ENCODE measurements around the gene FKTN.

Gene FKTN

DNA sequence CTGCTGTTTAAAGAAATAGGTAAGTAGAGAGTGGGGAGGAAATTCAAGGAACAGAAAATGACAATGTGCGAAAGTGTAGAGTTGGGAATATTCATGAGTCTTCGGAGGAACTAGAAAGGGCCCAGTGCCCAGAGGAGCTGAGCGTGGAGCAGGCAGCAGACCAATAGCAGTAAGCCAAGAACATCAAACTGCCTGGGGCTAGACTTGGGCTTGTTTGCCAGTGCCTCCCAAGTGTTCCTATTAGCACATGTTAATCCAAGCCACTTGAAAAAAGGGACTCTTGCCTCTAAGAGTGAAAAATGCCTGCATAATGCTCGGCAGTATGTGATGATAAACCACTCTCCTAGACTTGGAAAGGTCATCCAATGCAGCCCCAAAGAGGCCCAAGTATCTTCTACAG is 103.1 kb downstream of the FKTN start:
- TF ChIP-seq FOXP2 (optimal IDR thresholded peaks at IDR 0.05; ENCODE audit: borderline replicate concordance, extremely low read depth, extremely low read length, insufficient read depth), result no peak
- no peak for TF ChIP-seq TAF1 (IDR thresholded peaks at IDR 0.05; ENCODE audit: borderline replicate concordance, insufficient read depth, low read length)
- TF ChIP-seq SIN3A (IDR thresholded peaks at IDR 0.05; ENCODE audit: borderline replicate concordance, insufficient read depth, low read length), result no peak
- no peak for TF ChIP-seq POLR2AphosphoS5 (IDR thresholded peaks at IDR 0.05; ENCODE audit: low read depth, low read length)

DNA sequence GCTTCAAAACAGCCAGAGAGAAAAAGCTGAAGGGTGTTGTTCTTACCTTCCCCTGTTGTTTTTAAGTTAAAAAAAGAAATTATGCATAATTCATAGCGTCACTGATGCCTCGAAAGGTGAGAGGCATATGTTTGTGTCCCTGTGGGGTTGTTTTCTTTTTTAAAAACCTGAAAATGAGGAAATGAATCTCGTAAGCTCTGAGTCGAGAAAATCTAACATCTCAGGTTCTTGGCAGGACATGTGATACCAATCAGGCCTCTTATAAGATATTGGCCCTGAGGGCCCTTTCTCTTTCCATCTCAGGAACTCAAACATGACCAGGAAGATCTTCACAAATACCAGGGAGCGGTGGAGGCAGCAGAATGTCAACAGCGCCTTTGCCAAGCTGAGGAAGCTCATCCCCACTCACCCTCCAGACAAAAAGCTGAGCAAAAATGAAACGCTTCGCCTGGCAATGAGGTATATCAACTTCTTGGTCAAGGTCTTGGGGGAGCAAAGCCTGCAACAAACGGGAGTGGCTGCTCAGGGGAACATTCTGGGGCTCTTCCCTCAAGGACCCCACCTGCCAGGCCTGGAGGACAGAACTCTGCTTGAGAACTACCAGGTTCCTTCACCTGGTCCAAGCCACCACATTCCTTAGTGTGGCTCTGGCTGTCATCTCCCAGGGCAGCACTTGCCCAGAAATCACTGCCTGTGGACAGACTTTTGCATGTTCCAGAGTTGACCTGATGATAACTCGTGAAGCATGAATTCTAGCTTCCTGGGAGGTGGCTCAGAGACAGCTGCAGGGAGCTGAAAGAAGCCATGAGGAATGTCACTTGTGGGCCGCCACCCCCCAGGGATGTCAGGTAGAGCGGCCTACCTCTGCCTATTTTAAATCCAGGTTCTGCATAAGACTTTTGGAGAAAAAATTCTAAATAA is 104.5 kb downstream of the FKTN start, which contains the start of gene TAL2:
Gene TAL2 (plus strand): TSS at position 274 of the 921 bp plus-strand sequence. CDS start 40 bp downstream, at position 314.
- no peak for TF ChIP-seq SIN3A (IDR thresholded peaks at IDR 0.05; ENCODE audit: borderline replicate concordance, insufficient read depth, low read length)
- TF ChIP-seq, protein P1, sequence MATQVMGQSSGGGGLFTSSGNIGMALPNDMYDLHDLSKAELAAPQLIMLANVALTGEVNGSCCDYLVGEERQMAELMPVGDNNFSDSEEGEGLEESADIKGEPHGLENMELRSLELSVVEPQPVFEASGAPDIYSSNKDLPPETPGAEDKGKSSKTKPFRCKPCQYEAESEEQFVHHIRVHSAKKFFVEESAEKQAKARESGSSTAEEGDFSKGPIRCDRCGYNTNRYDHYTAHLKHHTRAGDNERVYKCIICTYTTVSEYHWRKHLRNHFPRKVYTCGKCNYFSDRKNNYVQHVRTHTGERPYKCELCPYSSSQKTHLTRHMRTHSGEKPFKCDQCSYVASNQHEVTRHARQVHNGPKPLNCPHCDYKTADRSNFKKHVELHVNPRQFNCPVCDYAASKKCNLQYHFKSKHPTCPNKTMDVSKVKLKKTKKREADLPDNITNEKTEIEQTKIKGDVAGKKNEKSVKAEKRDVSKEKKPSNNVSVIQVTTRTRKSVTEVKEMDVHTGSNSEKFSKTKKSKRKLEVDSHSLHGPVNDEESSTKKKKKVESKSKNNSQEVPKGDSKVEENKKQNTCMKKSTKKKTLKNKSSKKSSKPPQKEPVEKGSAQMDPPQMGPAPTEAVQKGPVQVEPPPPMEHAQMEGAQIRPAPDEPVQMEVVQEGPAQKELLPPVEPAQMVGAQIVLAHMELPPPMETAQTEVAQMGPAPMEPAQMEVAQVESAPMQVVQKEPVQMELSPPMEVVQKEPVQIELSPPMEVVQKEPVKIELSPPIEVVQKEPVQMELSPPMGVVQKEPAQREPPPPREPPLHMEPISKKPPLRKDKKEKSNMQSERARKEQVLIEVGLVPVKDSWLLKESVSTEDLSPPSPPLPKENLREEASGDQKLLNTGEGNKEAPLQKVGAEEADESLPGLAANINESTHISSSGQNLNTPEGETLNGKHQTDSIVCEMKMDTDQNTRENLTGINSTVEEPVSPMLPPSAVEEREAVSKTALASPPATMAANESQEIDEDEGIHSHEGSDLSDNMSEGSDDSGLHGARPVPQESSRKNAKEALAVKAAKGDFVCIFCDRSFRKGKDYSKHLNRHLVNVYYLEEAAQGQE (IDR thresholded peaks at IDR 0.05; ENCODE audit: insufficient read depth in 1 of 2, low read depth in 2 of 2, low read length in 2 of 2), result no peak
- TF ChIP-seq TAF1 (IDR thresholded peaks at IDR 0.05; ENCODE audit: borderline replicate concordance, insufficient read depth, low read length), result no peak
- TF ChIP-seq POLR2AphosphoS5 (IDR thresholded peaks at IDR 0.05; ENCODE audit: low read depth, low read length), result no peak
- no peak for TF ChIP-seq FOXP2 (optimal IDR thresholded peaks at IDR 0.05; ENCODE audit: borderline replicate concordance, extremely low read depth, extremely low read length, insufficient read depth)

DNA sequence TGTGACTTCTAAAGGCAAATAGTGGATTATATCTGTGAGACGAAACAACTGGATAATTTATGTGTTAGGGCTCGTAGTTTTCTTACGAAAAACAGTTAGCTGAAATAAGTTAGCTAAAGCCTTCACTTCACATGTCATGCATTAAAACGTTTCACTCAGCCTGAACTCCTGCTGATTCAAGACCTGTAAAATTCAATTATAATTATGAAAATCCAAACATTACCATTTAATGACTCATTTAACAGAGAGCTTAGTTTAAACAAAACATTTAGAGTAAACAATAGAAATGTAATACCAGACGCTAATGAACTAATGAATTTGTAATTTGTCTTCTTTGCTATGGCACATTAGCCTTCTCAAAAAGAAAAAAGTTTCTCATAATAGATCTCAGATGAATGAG is 106.0 kb downstream of the FKTN start:
- TF ChIP-seq, protein P1 (IDR thresholded peaks at IDR 0.05; ENCODE audit: insufficient read depth in 1 of 2, low read depth in 2 of 2, low read length in 2 of 2), result no peak
- TF ChIP-seq FOXP2 (optimal IDR thresholded peaks at IDR 0.05; ENCODE audit: borderline replicate concordance, extremely low read depth, extremely low read length, insufficient read depth) (no peak), POLR2AphosphoS5 (IDR thresholded peaks at IDR 0.05; ENCODE audit: low read depth, low read length) (no peak), TAF1 (IDR thresholded peaks at IDR 0.05; ENCODE audit: borderline replicate concordance, insufficient read depth, low read length) (no peak)

DNA sequence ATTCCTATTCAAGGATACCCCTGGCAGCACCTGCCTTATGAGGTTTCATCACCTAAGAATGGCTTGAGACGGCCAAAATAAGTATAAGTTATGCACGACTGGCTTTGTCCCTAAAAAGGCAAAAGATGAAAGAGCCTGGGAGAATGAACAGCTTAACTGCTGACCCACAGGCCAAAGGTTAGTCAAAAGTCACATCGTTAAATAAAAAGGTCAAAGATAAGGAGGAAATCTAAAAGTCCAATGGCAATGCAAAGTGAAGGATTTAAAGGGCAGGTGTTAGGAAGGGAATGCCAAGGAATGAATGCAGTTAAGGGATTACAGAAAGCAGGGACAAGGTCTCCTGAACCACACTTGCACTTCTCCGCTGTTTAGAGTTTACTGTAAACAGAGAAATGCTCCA is 109.9 kb downstream of the FKTN start:
- TF ChIP-seq POLR2AphosphoS5 (IDR thresholded peaks at IDR 0.05; ENCODE audit: low read depth, low read length) (no peak), FOXP2 (optimal IDR thresholded peaks at IDR 0.05; ENCODE audit: borderline replicate concordance, extremely low read depth, extremely low read length, insufficient read depth) (no peak), SIN3A (IDR thresholded peaks at IDR 0.05; ENCODE audit: borderline replicate concordance, insufficient read depth, low read length) (no peak), TAF1 (IDR thresholded peaks at IDR 0.05; ENCODE audit: borderline replicate concordance, insufficient read depth, low read length) (no peak)
- TF ChIP-seq, protein P1 (IDR thresholded peaks at IDR 0.05; ENCODE audit: insufficient read depth in 1 of 2, low read depth in 2 of 2, low read length in 2 of 2), result no peak

DNA sequence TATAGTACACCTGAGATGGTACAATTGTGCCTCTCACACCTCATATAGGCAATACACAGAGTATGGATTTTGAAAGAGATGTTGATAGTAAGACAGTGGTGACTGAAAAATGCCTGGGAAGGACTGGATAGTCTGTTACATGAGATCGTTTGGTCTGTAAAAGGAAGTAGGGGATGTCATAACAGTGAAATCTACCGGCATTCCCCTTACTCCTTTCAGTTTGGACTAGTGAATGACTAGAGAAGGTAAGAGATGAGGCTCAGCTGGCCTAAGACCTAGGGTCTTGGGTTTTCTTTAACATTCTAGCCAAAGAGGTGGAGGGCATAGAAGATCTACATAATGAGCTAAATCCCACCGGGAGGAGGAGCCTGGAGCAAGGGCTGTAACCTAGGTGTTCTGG is 112.4 kb downstream of the FKTN start:
- TF ChIP-seq POLR2AphosphoS5 (IDR thresholded peaks at IDR 0.05; ENCODE audit: low read depth, low read length), result no peak
- no peak for TF ChIP-seq FOXP2 (optimal IDR thresholded peaks at IDR 0.05; ENCODE audit: borderline replicate concordance, extremely low read depth, extremely low read length, insufficient read depth)
- TF ChIP-seq TAF1 (IDR thresholded peaks at IDR 0.05; ENCODE audit: borderline replicate concordance, insufficient read depth, low read length), result no peak
- TF ChIP-seq, protein P1 (IDR thresholded peaks at IDR 0.05; ENCODE audit: insufficient read depth in 1 of 2, low read depth in 2 of 2, low read length in 2 of 2), result no peak
- no peak for TF ChIP-seq SIN3A (IDR thresholded peaks at IDR 0.05; ENCODE audit: borderline replicate concordance, insufficient read depth, low read length)

Measured in PFSK-1 (cell line).